ENCODE results near the gene CCDC97.
A peak's percentile ranks its signal among the peaks of the same experiment; 100 is the strongest.

Gene CCDC97

DNA sequence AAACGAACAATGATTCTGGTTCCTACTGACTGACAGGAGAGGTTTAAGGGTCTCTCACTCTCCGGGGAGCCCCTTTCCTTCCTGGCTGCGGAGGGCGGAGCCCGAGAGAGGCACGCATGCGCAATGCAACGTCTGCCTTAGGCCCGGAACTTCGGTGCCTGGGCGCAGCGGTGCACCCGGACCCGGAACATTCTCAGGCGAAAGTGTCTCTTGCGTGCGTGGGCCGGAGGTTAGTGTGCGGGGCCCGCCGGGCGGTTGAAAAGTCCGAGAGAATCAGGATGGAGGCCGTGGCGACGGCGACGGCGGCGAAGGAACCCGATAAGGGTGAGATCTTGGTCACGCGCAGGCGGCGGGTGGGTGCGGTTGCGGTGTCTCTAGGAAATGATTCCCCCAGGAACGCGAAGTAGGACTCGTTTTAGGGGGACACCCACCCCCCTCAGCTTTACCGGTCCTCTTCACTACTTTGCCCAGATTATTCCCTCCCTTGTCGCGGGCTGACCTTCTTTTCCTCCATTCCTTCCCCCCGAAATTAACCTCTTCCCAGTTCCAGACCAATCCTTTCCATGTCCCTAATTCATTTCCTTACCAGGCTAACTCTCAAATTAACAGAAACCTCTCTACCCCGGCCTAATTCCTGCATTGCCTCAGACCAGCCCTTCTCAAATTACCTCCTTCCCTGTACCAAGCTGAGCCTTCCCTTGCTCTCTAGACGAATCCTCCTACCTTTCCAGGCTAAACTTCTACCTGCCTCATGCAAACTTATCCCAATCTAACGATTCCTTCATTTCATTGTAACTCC lies at the start of gene CCDC97:
Gene CCDC97, plus strand, starts transcription at position 140 of the 799 bp plus-strand sequence. Its CDS starts 139 bp downstream, at position 279.
- no peaks in the 10 kb centered on the region for H3K27me3 ChIP-seq (replicated peaks; ENCODE audit: insufficient read depth, low read length)
- DNase-seq, result peak; percentile 87
- H3K9me2 ChIP-seq (replicated peaks; ENCODE audit: insufficient read depth, low read length), result no peaks in the 10 kb centered on the region
- peaks cover 36% of the 10 kb centered on the region for H3K4me1 ChIP-seq (ENCODE audit: low read length)
- peaks cover 32% of the 10 kb centered on the region for H3F3A ChIP-seq (ENCODE audit: insufficient read depth, low read length)
- peak within 1 kb of the TSS; percentile 96 for H3K9ac ChIP-seq (ENCODE audit: low read length)
- H4K20me1 ChIP-seq (ENCODE audit: insufficient read depth, low read length), result no peaks in the 10 kb centered on the region
- no peaks in the 10 kb centered on the region; the same call in 1 of the 2 replicates for H3K36me3 ChIP-seq (replicated peaks; ENCODE audit: insufficient read depth, low read length)
- TF ChIP-seq EZH2phosphoT487 (IDR thresholded peaks at IDR 0.05; ENCODE audit: low read length) (no peak), EZH2 (optimal IDR thresholded peaks at IDR 0.05; ENCODE audit: low read depth, low read length) (no peak)
- TF ChIP-seq, protein P1, sequence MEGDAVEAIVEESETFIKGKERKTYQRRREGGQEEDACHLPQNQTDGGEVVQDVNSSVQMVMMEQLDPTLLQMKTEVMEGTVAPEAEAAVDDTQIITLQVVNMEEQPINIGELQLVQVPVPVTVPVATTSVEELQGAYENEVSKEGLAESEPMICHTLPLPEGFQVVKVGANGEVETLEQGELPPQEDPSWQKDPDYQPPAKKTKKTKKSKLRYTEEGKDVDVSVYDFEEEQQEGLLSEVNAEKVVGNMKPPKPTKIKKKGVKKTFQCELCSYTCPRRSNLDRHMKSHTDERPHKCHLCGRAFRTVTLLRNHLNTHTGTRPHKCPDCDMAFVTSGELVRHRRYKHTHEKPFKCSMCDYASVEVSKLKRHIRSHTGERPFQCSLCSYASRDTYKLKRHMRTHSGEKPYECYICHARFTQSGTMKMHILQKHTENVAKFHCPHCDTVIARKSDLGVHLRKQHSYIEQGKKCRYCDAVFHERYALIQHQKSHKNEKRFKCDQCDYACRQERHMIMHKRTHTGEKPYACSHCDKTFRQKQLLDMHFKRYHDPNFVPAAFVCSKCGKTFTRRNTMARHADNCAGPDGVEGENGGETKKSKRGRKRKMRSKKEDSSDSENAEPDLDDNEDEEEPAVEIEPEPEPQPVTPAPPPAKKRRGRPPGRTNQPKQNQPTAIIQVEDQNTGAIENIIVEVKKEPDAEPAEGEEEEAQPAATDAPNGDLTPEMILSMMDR (IDR thresholded peaks at IDR 0.05; ENCODE audit: low read length), result no peak
- H3K9me3 ChIP-seq (replicated peaks; ENCODE audit: insufficient read depth, low read length), result no peaks in the 10 kb centered on the region
- H3K4me2 ChIP-seq (ENCODE audit: low read depth, low read length), result peak within 1 kb of the TSS; percentile 90
- H2AFZ ChIP-seq (ENCODE audit: low read length), result peak within 1 kb of the TSS; percentile 78
- H3K79me2 ChIP-seq (ENCODE audit: low read length), result peaks cover 65% of the 10 kb centered on the region
- H3K27ac ChIP-seq (ENCODE audit: low read length), result peak within 1 kb of the TSS; percentile 90; the same call in 1 of the 2 replicates
- H3K4me3 ChIP-seq (ENCODE audit: low read length), result peak within 1 kb of the TSS; percentile 94

DNA sequence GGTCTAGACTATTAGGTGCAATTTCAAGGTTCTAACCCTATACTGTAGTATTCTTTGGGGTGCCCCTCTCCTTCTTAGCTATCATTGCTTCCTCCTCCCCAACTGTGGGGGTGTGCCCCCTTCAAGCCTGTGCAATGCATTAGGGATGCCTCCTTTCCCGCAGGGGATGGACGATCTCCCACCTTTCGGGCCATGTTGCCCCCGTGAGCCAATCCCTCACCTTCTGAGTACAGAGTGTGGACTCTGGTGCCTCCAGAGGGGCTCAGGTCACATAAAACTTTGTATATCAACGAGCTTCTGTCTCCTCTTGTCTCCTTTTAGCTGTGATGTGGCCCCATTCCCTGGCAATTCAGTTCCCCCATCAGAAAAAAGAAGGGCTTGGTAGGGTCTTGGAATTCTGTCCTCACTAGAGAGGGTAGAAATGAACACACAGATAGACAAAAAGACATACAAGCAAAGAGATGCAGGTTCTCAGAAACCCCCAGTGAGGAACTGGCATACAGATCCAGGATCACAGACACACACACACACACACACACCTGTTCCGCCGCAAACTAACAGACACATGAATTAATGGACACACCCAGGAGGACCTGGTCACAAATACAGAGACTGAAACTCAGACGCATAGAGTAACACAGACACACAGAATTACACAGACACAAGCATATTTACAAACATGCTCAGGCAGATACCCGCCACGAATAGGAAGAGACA lies 48.3 kb upstream of the CCDC97 start:
- TF ChIP-seq EZH2phosphoT487 (IDR thresholded peaks at IDR 0.05; ENCODE audit: low read length) (no peak), EZH2 (optimal IDR thresholded peaks at IDR 0.05; ENCODE audit: low read depth, low read length) (no peak)
- TF ChIP-seq, protein P1 (IDR thresholded peaks at IDR 0.05; ENCODE audit: low read length), result no peak
- peaks cover 15% of the 10 kb centered on the region; the same call in 1 of the 2 replicates for H3F3A ChIP-seq (ENCODE audit: insufficient read depth, low read length)
- peaks cover 46% of the 10 kb centered on the region for H3K27me3 ChIP-seq (replicated peaks; ENCODE audit: insufficient read depth, low read length)
- H3K36me3 ChIP-seq (replicated peaks; ENCODE audit: insufficient read depth, low read length), result no peaks in the 10 kb centered on the region
- H2AFZ ChIP-seq (ENCODE audit: low read length), result peak overlapping the region; percentile 64
- H3K9me2 ChIP-seq (replicated peaks; ENCODE audit: insufficient read depth, low read length), result no peaks in the 10 kb centered on the region
- H3K27ac ChIP-seq (ENCODE audit: low read length), result 0 out of 2 replicates have a peak overlapping the region, but pooled peaks have one; percentile 98
- peak overlapping the region; percentile 97; the same call in 1 of the 2 replicates for H3K9ac ChIP-seq (ENCODE audit: low read length)
- H3K9me3 ChIP-seq (replicated peaks; ENCODE audit: insufficient read depth, low read length), result no peaks in the 10 kb centered on the region
- H3K4me3 ChIP-seq (ENCODE audit: low read length), result peak overlapping the region; percentile 79
- peaks cover 24% of the 10 kb centered on the region for H3K79me2 ChIP-seq (ENCODE audit: low read length)
- H3K4me1 ChIP-seq (ENCODE audit: low read length), result peaks cover 4% of the 10 kb centered on the region; the same call in 1 of the 2 replicates
- H3K4me2 ChIP-seq (ENCODE audit: low read depth, low read length), result peak overlapping the region; percentile 64
- H4K20me1 ChIP-seq (ENCODE audit: insufficient read depth, low read length), result no peaks in the 10 kb centered on the region
- no peak for DNase-seq

DNA sequence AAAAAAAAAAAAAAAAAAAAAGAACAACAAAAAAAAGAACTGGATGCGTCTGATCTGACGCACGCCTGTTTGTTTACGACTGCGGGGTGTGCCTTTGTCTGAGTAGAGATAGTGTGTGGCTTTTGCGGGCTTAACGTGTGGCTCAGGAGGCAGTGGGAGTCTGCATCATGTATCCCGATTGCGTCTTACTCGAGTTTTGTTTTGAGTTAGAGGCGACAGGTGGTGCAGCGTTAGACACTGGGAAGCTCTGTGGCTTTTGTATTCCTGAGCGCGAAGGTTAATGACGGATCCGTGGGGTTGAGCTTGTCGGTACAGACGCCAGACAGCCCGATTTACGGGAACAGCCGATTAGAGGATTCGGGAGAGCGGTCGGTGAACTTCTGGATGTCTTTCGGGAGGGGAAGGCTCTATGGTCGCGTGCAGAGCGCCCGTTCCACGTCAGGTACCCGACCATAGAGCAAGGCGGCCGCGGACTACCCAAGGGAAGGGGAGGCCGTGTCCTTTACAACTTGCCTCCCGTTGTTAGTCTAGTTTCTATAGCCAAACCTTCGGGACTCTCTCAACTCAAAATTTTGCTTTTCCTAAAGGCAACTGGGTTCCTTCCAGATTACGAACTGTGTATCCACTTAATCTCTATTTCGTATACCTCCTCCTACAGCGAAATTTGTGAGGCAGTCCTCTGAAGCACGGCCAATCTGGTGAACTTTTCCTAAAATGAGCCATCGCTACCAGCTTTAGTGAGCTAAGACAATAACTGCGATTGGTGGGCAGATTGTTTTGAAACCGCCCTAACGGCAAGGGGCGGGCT lies 46.7 kb upstream of the CCDC97 start:
- no peaks in the 10 kb centered on the region for H3K9me3 ChIP-seq (replicated peaks; ENCODE audit: insufficient read depth, low read length)

More for the DNA sequence above, 46.7 kb upstream of the CCDC97 start:
- TF ChIP-seq, protein P1 (IDR thresholded peaks at IDR 0.05; ENCODE audit: low read length), result no peak
- TF ChIP-seq EZH2 (optimal IDR thresholded peaks at IDR 0.05; ENCODE audit: low read depth, low read length), result no peak
- TF ChIP-seq EZH2phosphoT487 (IDR thresholded peaks at IDR 0.05; ENCODE audit: low read length), result no peak
- Histone ChIP-seq H3K36me3 (replicated peaks; ENCODE audit: insufficient read depth, low read length) (peaks cover 6% of the 10 kb centered on the region; the same call in 1 of the 2 replicates), H3K9ac (ENCODE audit: low read length) (peak overlapping the region; percentile 97), H3K79me2 (ENCODE audit: low read length) (peaks cover 40% of the 10 kb centered on the region), H4K20me1 (ENCODE audit: insufficient read depth, low read length) (0 out of 2 replicates have a peak, but pooled peaks cover 2% of the 10 kb centered on the region), H3K27me3 (replicated peaks; ENCODE audit: insufficient read depth, low read length) (peaks cover 34% of the 10 kb centered on the region), H3F3A (ENCODE audit: insufficient read depth, low read length) (peaks cover 15% of the 10 kb centered on the region; the same call in 1 of the 2 replicates), H2AFZ (ENCODE audit: low read length) (peak overlapping the region; percentile 1; the same call in 1 of the 2 replicates), H3K4me3 (ENCODE audit: low read length) (peak overlapping the region; percentile 79), H3K4me1 (ENCODE audit: low read length) (peaks cover 10% of the 10 kb centered on the region; the same call in 1 of the 2 replicates), H3K9me2 (replicated peaks; ENCODE audit: insufficient read depth, low read length) (no peaks in the 10 kb centered on the region), H3K4me2 (ENCODE audit: low read depth, low read length) (peak overlapping the region; percentile 64), H3K27ac (ENCODE audit: low read length) (peak overlapping the region; percentile 98)
- peak; percentile 61 for DNase-seq
